Vagina (tissue), 2 donors: ENCODE measurements around the gene PPP1R2C. TPM values are rescaled to one million over a fixed set of nuclear protein-coding genes. Genes with fewer than 3 reads are reported as not detected.

Source experiments
- DNase-seq, 2 donors: peaks; one replicate each; pipeline ENCODE4 v3.0.0-alpha.2; 2017; ENCODE audit errors: extremely low spot score in 2 of 2
- H3K27ac ChIP-seq: fragments of 200-600 bp; sonication (generic); one replicate; pipeline ENCODE4 v1.5.1; 2019
- H3K27me3 ChIP-seq: fragments of 200-600 bp; sonication (generic); one replicate; pipeline ENCODE4 v1.5.1; 2019
- H3K36me3 ChIP-seq, 2 donors: fragments of 200-600 bp; sonication (generic); one replicate each; pipeline ENCODE4 v1.5.1; 2017 to 2019
- H3K4me1 ChIP-seq: fragments of 200-600 bp; sonication (generic); one replicate; pipeline ENCODE4 v1.5.1; 2019
- H3K4me3 ChIP-seq, 2 donors: fragments of 200-600 bp; sonication (generic); 1 replicate in 1 of 2; 2 replicates in 1 of 2; pipeline ENCODE4 v1.5.1; 2016 to 2019
- H3K9me3 ChIP-seq: fragments of 200-600 bp; sonication (generic); one replicate; pipeline ENCODE4 v1.5.1; 2019
- POLR2A ChIP-seq, 2 donors: fragments of 450-650 bp; IDR thresholded peaks; one replicate each; pipeline ENCODE4 v1.6.1; 2017; ENCODE audit warnings: antibody characterized with exemption in 2 of 2, mild to moderate bottlenecking in 2 of 2, moderate library complexity in 2 of 2
- POLR2AphosphoS5 ChIP-seq, 2 donors: sonication (generic); formaldehyde crosslinking; IDR thresholded peaks; one replicate each; pipeline ENCODE4 v1.9.0; 2017; ENCODE audit warnings: antibody characterized with exemption in 2 of 2, mild to moderate bottlenecking in 2 of 2, low read depth in 1 of 2; ENCODE audit not compliant: insufficient read depth in 1 of 2
- intact Hi-C: fragments of 100-400 bp; cut with DNase I; formaldehyde crosslinking; loops from one replicate; pipeline ENCODE4 v1.15.1; 2023
- total RNA-seq: library from RNA; depleted of rRNA; stranded (reverse); fragments of >200 nt; gene quantifications from one replicate; pipeline ENCODE4 v1.2.3, GENCODE V29; 2016
- TF ChIP-seq, protein P1 (sequence below), 3 experiments: fragments of 450-650 bp in 2 of 3; fragments of 200-600 bp in 1 of 3; sonication (generic) in 1 of 3; IDR thresholded peaks; one replicate each; pipeline ENCODE4 v1.5.1; 2017 to 2019; ENCODE audit warnings: antibody characterized with exemption in 3 of 3, mild to moderate bottlenecking in 2 of 3, moderate library complexity in 2 of 3

The PPP1R2C gene
- total RNA-seq, 1 donor from 2014 or later: not detected

DNA sequence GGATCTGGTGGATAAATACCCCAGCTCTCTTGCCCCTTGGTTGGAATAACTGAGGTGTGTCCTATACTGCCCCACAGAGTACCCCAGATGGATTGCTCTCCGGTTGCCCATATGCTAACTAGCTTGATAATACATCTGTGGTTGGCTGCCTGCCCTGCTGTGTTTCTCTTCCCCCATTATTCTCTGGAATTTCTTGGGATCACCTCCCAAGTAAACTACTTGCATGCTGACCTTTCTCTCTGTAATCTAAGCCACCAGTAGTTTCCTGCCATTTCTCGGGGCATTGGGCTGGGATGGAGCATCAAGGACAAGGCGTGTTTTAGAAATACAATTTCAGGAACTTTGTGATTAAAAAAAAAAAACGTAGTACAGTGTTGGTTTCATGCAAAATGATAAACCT lies 25.2 kb downstream of the PPP1R2C start:
- H3K4me1 ChIP-seq: no peaks in the 10 kb centered on the region
- intact Hi-C loops: no loop called here
- TF ChIP-seq, protein P1, sequence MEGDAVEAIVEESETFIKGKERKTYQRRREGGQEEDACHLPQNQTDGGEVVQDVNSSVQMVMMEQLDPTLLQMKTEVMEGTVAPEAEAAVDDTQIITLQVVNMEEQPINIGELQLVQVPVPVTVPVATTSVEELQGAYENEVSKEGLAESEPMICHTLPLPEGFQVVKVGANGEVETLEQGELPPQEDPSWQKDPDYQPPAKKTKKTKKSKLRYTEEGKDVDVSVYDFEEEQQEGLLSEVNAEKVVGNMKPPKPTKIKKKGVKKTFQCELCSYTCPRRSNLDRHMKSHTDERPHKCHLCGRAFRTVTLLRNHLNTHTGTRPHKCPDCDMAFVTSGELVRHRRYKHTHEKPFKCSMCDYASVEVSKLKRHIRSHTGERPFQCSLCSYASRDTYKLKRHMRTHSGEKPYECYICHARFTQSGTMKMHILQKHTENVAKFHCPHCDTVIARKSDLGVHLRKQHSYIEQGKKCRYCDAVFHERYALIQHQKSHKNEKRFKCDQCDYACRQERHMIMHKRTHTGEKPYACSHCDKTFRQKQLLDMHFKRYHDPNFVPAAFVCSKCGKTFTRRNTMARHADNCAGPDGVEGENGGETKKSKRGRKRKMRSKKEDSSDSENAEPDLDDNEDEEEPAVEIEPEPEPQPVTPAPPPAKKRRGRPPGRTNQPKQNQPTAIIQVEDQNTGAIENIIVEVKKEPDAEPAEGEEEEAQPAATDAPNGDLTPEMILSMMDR (IDR thresholded peaks at IDR 0.05): no peak
- TF ChIP-seq POLR2AphosphoS5 (IDR thresholded peaks at IDR 0.05; ENCODE audit: insufficient read depth in 1 of 2, low read depth in 1 of 2): no peak
- no peak for TF ChIP-seq POLR2A (IDR thresholded peaks at IDR 0.05)

DNA sequence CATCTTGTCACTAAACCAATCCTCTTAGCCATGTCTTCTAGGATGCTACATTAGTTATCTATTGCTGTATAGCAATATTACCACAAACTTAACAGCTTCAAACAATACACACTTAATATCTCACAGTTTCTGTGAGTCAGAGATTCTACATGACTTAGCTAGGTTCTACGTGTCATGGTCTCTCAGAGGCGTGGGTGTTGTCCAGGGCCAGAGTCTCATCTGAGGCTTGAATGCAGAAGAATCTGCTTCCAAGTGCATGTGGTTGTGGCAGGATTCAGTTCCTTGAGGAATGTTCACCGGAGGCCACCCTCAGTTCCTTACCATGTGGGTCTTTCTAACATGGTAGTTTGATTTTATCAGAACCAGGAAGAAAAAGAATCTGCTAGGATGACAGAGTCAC lies 26.4 kb downstream of the PPP1R2C start:
- H3K27ac ChIP-seq: no peak overlapping the region
- intact Hi-C loops: no loop called here
- H3K27me3 ChIP-seq: no peaks in the 10 kb centered on the region
- H3K4me1 ChIP-seq: no peaks in the 10 kb centered on the region
- no peaks in the 10 kb centered on the region for H3K36me3 ChIP-seq
- H3K9me3 ChIP-seq: no peaks in the 10 kb centered on the region
- DNase-seq: no peak
- no peak for TF ChIP-seq POLR2AphosphoS5 (IDR thresholded peaks at IDR 0.05; ENCODE audit: insufficient read depth in 1 of 2, low read depth in 1 of 2)
- TF ChIP-seq, protein P1 (IDR thresholded peaks at IDR 0.05): no peak
- no peak for TF ChIP-seq POLR2A (IDR thresholded peaks at IDR 0.05)
- H3K4me3 ChIP-seq: no peak overlapping the region

More for the DNA sequence above, 25.2 kb downstream of the PPP1R2C start:
- H3K4me3 ChIP-seq: no peak overlapping the region
- DNase-seq: no peak
- H3K27ac ChIP-seq: no peak overlapping the region
- no peaks in the 10 kb centered on the region for H3K27me3 ChIP-seq
- no peaks in the 10 kb centered on the region for H3K9me3 ChIP-seq
- no peaks in the 10 kb centered on the region for H3K36me3 ChIP-seq

DNA sequence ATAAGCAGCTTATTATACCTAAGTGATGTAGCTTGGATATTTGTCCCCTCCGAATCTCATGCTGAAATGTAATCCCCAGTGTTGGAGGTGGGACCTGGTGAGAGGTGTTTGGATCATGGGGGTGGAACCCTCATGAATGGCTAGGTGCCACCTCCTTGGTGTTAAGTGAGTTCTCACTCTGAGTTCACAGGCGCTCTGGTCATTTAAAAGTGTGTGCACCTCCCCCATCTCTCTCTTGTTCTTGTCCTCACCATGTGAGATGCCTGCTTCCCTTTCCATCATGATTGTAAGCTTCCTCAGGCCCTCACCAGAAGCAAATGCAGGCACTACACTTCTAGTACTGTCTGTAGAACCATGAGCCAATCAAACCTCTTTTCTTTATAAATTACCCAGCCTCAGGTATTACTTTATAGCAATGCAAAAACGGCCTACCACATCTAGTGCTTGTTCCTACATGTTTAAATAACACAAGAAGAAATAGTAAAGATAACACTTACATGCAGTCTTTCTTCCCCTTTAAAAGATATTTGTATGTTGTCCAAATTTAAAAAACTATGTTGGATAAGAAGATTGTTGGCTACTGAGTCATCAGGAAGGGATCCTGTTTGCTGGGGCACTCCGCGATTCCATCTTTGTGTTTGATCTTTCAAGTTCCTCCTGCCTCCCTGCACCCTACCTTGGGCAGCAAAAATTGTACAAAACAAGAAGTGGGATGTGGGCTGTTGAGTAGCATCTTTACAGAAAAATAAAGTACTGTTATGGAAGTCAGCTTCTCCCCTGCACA lies 29.7 kb downstream of the PPP1R2C start:
- no peaks in the 10 kb centered on the region for H3K4me1 ChIP-seq
- DNase-seq: no peak
- intact Hi-C loops: no loop called here
- no peak overlapping the region for H3K27ac ChIP-seq
- no peaks in the 10 kb centered on the region for H3K36me3 ChIP-seq
- TF ChIP-seq, protein P1 (IDR thresholded peaks at IDR 0.05): no peak
- TF ChIP-seq POLR2AphosphoS5 (IDR thresholded peaks at IDR 0.05; ENCODE audit: insufficient read depth in 1 of 2, low read depth in 1 of 2) (no peak), POLR2A (IDR thresholded peaks at IDR 0.05) (no peak)
- no peaks in the 10 kb centered on the region for H3K27me3 ChIP-seq
- no peak overlapping the region for H3K4me3 ChIP-seq
- no peaks in the 10 kb centered on the region for H3K9me3 ChIP-seq

DNA sequence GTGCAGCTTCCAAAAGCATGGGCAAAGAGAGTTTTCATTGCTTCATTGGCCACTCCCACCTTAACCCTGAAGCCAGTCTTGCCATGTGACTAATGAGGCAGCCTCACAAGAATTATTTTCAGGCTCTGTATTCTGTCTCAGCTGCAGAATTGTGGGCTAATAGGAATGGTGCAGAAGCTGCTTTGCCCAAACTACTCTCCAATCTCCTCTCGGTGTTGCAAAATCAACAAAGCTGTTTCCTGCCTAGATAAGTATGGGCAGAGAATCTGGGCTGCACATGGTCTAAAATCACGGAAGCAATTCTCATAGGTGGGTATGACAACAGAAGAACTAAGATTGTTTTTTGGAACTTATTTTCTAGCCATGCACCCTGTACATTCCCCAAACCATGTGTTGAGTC lies 31.4 kb downstream of the PPP1R2C start:
- H3K4me3 ChIP-seq: no peak overlapping the region
- no peaks in the 10 kb centered on the region for H3K36me3 ChIP-seq
- intact Hi-C loops: no loop called here
- H3K4me1 ChIP-seq: no peaks in the 10 kb centered on the region
- no peak overlapping the region for H3K27ac ChIP-seq
- no peaks in the 10 kb centered on the region for H3K27me3 ChIP-seq
- TF ChIP-seq, protein P1 (IDR thresholded peaks at IDR 0.05): no peak
- TF ChIP-seq POLR2AphosphoS5 (IDR thresholded peaks at IDR 0.05; ENCODE audit: insufficient read depth in 1 of 2, low read depth in 1 of 2) (no peak), POLR2A (IDR thresholded peaks at IDR 0.05) (no peak)
- no peak for DNase-seq
- no peaks in the 10 kb centered on the region for H3K9me3 ChIP-seq

DNA sequence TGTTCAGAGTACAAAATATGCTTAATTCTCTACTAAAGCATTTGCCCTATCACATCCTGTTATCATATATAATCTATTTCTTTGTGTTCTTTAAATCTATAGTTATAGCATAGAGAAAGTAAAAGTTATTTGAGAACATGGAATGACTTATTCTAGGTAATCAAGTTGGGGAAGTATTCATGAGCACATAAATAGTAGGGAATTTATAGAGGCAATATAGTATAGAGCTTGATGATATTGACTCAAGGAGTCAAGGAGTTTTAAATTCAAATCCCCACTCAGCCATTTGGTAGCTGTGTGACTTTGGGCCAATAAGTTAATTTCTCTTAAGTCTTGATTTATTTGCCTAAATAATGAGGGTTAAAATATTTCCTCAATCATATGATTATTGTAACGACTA lies 37.5 kb downstream of the PPP1R2C start:
- no peak overlapping the region for H3K27ac ChIP-seq
- intact Hi-C loops: no loop called here
- no peak for DNase-seq
- no peaks in the 10 kb centered on the region for H3K4me1 ChIP-seq
- no peaks in the 10 kb centered on the region for H3K27me3 ChIP-seq
- H3K9me3 ChIP-seq: no peaks in the 10 kb centered on the region
- H3K36me3 ChIP-seq: no peaks in the 10 kb centered on the region
- TF ChIP-seq POLR2AphosphoS5 (IDR thresholded peaks at IDR 0.05; ENCODE audit: insufficient read depth in 1 of 2, low read depth in 1 of 2): no peak
- TF ChIP-seq, protein P1 (IDR thresholded peaks at IDR 0.05): no peak
- TF ChIP-seq POLR2A (IDR thresholded peaks at IDR 0.05): no peak
- H3K4me3 ChIP-seq: no peak overlapping the region
